HCT116 (cell line): ENCODE data around the gene FKBP5.

Experiments
- EGR1 ChIP-seq: IDR thresholded peaks from 2 replicates; pipeline ENCODE4 v1.6.1; 2012; ENCODE audit warnings: low read depth
- EZH2 ChIP-seq: fragments of 200-600 bp; sonication (generic); IDR thresholded peaks from 2 replicates; pipeline ENCODE4 v1.6.1; 2017; ENCODE audit warnings: antibody characterized with exemption, mixed run types
- POLR2A ChIP-seq: IDR thresholded peaks from 2 replicates; pipeline ENCODE4 v1.7.0; 2011; ENCODE audit warnings: borderline replicate concordance; ENCODE audit not compliant: insufficient read depth, insufficient read length; ENCODE audit errors: extremely low read depth
- POLR2AphosphoS5 ChIP-seq: IDR thresholded peaks from 2 replicates; pipeline ENCODE4 v1.6.1; 2011; ENCODE audit warnings: mild to moderate bottlenecking, low read depth, low read length, moderate library complexity
- RAD21 ChIP-seq: IDR thresholded peaks from 2 replicates; pipeline ENCODE4 v1.6.1; 2012; ENCODE audit warnings: low read depth, mild to moderate bottlenecking
- TCF7L2 ChIP-seq: IDR thresholded peaks from 2 replicates; pipeline ENCODE4 v1.7.0; 2011; ENCODE audit warnings: borderline replicate concordance, inconsistent platforms; ENCODE audit not compliant: insufficient read depth, insufficient read length; ENCODE audit errors: extremely low read depth
- ZNF274 ChIP-seq: fragments of 200-500 bp; sonication (Bioruptor generic); IDR thresholded peaks from 2 replicates; pipeline ENCODE4 v1.6.1; 2014; ENCODE audit warnings: mild to moderate bottlenecking, low read depth, low read length, inconsistent platforms
- TF ChIP-seq, protein P1 (sequence below), 3 experiments: fragments of 200-600 bp in 1 of 3; sonication (generic) in 1 of 3; IDR thresholded peaks in 2 of 3; conservative IDR thresholded peaks in 1 of 3; 2 replicates each; pipeline ENCODE4 v1.5.1; 2012 to 2017; ENCODE audit warnings: low read depth in 2 of 3, low read length in 2 of 3, antibody characterized with exemption in 1 of 3, borderline replicate concordance in 1 of 3, control low read depth in 1 of 3, mild to moderate bottlenecking in 1 of 3, mixed read lengths in 1 of 3, mixed run types in 1 of 3, moderate library complexity in 1 of 3; ENCODE audit not compliant: insufficient read depth in 1 of 3
- TF ChIP-seq, protein P2 (sequence below): IDR thresholded peaks from 2 replicates; pipeline ENCODE4 v1.6.1; 2012
- TF ChIP-seq, protein P3 (sequence below): IDR thresholded peaks from 2 replicates; pipeline ENCODE4 v1.6.1; 2011; ENCODE audit warnings: mild to moderate bottlenecking, low read length, moderate library complexity; ENCODE audit not compliant: insufficient replicate concordance; ENCODE audit errors: extremely low read depth

DNA sequence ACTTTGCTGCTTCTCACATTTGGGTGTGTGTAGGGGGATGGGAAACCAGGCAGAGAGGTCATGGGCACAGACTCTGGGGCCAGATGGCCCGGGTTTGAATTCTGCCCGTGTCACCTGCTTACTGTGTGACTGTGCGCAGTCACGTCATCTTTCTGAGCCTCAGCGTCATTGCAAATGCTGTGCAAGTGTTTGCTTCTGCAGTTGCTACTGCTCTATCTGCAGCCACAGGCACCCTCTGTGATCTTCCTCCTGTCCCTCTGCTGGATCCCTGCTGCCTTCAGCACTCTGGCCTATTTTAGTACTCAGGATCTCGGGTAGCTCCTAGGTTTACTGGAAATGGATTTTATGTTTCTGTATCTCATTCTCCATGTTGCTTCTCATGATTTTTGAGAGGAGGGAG lies 135.4 kb downstream of the FKBP5 start:
- no peak for TF ChIP-seq ZNF274
- TF ChIP-seq, protein P1, sequence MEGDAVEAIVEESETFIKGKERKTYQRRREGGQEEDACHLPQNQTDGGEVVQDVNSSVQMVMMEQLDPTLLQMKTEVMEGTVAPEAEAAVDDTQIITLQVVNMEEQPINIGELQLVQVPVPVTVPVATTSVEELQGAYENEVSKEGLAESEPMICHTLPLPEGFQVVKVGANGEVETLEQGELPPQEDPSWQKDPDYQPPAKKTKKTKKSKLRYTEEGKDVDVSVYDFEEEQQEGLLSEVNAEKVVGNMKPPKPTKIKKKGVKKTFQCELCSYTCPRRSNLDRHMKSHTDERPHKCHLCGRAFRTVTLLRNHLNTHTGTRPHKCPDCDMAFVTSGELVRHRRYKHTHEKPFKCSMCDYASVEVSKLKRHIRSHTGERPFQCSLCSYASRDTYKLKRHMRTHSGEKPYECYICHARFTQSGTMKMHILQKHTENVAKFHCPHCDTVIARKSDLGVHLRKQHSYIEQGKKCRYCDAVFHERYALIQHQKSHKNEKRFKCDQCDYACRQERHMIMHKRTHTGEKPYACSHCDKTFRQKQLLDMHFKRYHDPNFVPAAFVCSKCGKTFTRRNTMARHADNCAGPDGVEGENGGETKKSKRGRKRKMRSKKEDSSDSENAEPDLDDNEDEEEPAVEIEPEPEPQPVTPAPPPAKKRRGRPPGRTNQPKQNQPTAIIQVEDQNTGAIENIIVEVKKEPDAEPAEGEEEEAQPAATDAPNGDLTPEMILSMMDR (IDR thresholded peaks at IDR 0.05 in 2 of 3, conservative IDR thresholded peaks at IDR 0.05 in 1 of 3; ENCODE audit: borderline replicate concordance in 1 of 3, insufficient read depth in 1 of 3, low read depth in 2 of 3, low read length in 2 of 3), result no peak
- no peak for TF ChIP-seq POLR2A
- no peak for TF ChIP-seq POLR2AphosphoS5
- TF ChIP-seq EZH2, result no peak
- TF ChIP-seq RAD21, result no peak
- TF ChIP-seq, protein P2, sequence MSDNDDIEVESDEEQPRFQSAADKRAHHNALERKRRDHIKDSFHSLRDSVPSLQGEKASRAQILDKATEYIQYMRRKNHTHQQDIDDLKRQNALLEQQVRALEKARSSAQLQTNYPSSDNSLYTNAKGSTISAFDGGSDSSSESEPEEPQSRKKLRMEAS, result no peak
- TF ChIP-seq, protein P3, sequence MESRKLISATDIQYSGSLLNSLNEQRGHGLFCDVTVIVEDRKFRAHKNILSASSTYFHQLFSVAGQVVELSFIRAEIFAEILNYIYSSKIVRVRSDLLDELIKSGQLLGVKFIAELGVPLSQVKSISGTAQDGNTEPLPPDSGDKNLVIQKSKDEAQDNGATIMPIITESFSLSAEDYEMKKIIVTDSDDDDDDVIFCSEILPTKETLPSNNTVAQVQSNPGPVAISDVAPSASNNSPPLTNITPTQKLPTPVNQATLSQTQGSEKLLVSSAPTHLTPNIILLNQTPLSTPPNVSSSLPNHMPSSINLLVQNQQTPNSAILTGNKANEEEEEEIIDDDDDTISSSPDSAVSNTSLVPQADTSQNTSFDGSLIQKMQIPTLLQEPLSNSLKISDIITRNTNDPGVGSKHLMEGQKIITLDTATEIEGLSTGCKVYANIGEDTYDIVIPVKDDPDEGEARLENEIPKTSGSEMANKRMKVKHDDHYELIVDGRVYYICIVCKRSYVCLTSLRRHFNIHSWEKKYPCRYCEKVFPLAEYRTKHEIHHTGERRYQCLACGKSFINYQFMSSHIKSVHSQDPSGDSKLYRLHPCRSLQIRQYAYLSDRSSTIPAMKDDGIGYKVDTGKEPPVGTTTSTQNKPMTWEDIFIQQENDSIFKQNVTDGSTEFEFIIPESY, result no peak
- no peak for TF ChIP-seq EGR1
- TF ChIP-seq TCF7L2, result no peak
